HG02938 (cell line): Measurements from ENCODE around the gene STXBP2.

Experiments used
- ATAC-seq: cut with Tn5 transposase; IDR thresholded peaks from one replicate; pipeline ENCODE4 v1.9.1; 2021; ENCODE audit warnings: mild to moderate bottlenecking, moderate library complexity; ENCODE audit not compliant: unreplicated experiment

Gene STXBP2

GRCh38 chr19:7648265-7649014 is 11.5 kb downstream of the STXBP2 start:
- no peak for ATAC-seq

GRCh38 chr19:7650148-7650547 is 13.2 kb downstream of the STXBP2 start:
- ATAC-seq, result no peak

GRCh38 chr19:7652061-7652641 is 15.2 kb downstream of the STXBP2 start:
- ATAC-seq, result no peak

GRCh38 chr19:7654401-7654800 is 17.5 kb downstream of the STXBP2 start:
- no peak for ATAC-seq

GRCh38 chr19:7655581-7655980 is 18.7 kb downstream of the STXBP2 start:
- no peak for ATAC-seq

GRCh38 chr19:7657131-7657751 is 20.3 kb downstream of the STXBP2 start:
- ATAC-seq, result no peak

- ATAC-seq, result peak; percentile 64
Observed at GRCh38 chr19:7658219-7658686, 21.3 kb downstream of the STXBP2 start.

GRCh38 chr19:7661744-7662538 is 25.0 kb downstream of the STXBP2 start:
- ATAC-seq, result no peak

GRCh38 chr19:7662657-7663056 is 25.7 kb downstream of the STXBP2 start:
- no peak for ATAC-seq

- ATAC-seq, result no peak
Observed at GRCh38 chr19:7663706-7664105, 26.8 kb downstream of the STXBP2 start.

GRCh38 chr19:7665076-7665475 is 28.2 kb downstream of the STXBP2 start:
- no peak for ATAC-seq

GRCh38 chr19:7668842-7669241 is 31.9 kb downstream of the STXBP2 start, which contains the start of gene RETN:
Gene RETN, plus strand, starts transcription at chr19:7669049. Its CDS starts 278 bp downstream, at chr19:7669327.
- no peak for ATAC-seq

GRCh38 chr19:7669641-7670040 is 32.7 kb downstream of the STXBP2 start:
- no peak for ATAC-seq

- no peak for ATAC-seq
Observed at GRCh38 chr19:7670150-7670783, 33.4 kb downstream of the STXBP2 start.

- ATAC-seq, result no peak
Observed at GRCh38 chr19:7670790-7671189, 33.9 kb downstream of the STXBP2 start.

- ATAC-seq, result no peak
Observed at GRCh38 chr19:7672522-7672921, 35.6 kb downstream of the STXBP2 start.

- no peak for ATAC-seq
Observed at GRCh38 chr19:7674010-7675005, 37.4 kb downstream of the STXBP2 start.

- no peak for ATAC-seq
Observed at GRCh38 chr19:7676376-7676775, 39.5 kb downstream of the STXBP2 start.

GRCh38 chr19:7676854-7677253 is 39.9 kb downstream of the STXBP2 start, which contains the start of gene MCEMP1:
Gene MCEMP1, plus strand, starts transcription at chr19:7677090. Its CDS starts 31 bp downstream, at chr19:7677121.
- ATAC-seq, result no peak
